Tibial nerve (tissue), 4 donors: ENCODE data around the gene MUSK. TPM values are rescaled to one million over a fixed set of nuclear protein-coding genes. Genes with fewer than 3 reads are reported as not detected.

Source experiments
- DNase-seq, 2 donors: peaks; one replicate each; pipeline ENCODE4 v3.0.0-alpha.2; 2019; ENCODE audit warnings: low spot score in 2 of 2
- H3K27ac ChIP-seq, 4 donors: fragments of 200-600 bp; sonication (generic) in 3 of 4; one replicate each; pipeline ENCODE4 v1.5.1; 2017 to 2019; ENCODE audit warnings: mild to moderate bottlenecking in 1 of 4
- H3K27me3 ChIP-seq, 2 donors: fragments of 200-600 bp; sonication (generic) in 1 of 2; one replicate each; pipeline versions ENCODE4 v1.5.1 to v1.6.0; 2017 to 2019
- H3K36me3 ChIP-seq, 3 donors: fragments of 200-600 bp; sonication (generic); one replicate each; pipeline ENCODE4 v1.5.1; 2018 to 2019
- H3K4me1 ChIP-seq, 4 donors: fragments of 200-600 bp; sonication (generic) in 3 of 4; one replicate each; pipeline ENCODE4 v1.5.1; 2017 to 2019
- H3K4me3 ChIP-seq, 4 donors: fragments of 200-600 bp; sonication (generic) in 3 of 4; one replicate each; pipeline ENCODE4 v1.5.1; 2017 to 2019; ENCODE audit warnings: mild to moderate bottlenecking in 1 of 4, moderate library complexity in 1 of 4
- H3K9me3 ChIP-seq, 4 donors: fragments of 200-600 bp; sonication (generic) in 3 of 4; one replicate each; pipeline ENCODE4 v1.5.1; 2017 to 2019
- CTCF ChIP-seq, 5 experiments: fragments of 200-600 bp in 3 of 5; fragments of 450-650 bp in 2 of 5; sonication (generic) in 3 of 5; IDR thresholded peaks; one replicate each; pipeline ENCODE4 v1.5.1; 2016 to 2019; ENCODE audit warnings: antibody characterized with exemption in 5 of 5, mild to moderate bottlenecking in 3 of 5, moderate library complexity in 2 of 5
- EP300 ChIP-seq, 2 donors: sonication (generic); formaldehyde crosslinking; IDR thresholded peaks; one replicate each; pipeline ENCODE4 v1.6.1; 2017; ENCODE audit warnings: antibody characterized with exemption in 2 of 2, mild to moderate bottlenecking in 1 of 2
- POLR2A ChIP-seq, 2 donors: fragments of 450-650 bp; IDR thresholded peaks; one replicate each; pipeline ENCODE4 v1.6.1; 2017; ENCODE audit warnings: antibody characterized with exemption in 2 of 2, mild to moderate bottlenecking in 2 of 2, moderate library complexity in 2 of 2
- WGBS, 2 donors: methylation state at CpG; one replicate each; pipeline ENCODE4 v1.1.5; 2018; 5-methylcytosine and 5-hydroxymethylcytosine counted together
- total RNA-seq, 4 donors: library from RNA; depleted of rRNA; stranded (reverse); fragments of >200 nt; gene quantifications; one replicate each; pipeline ENCODE4 v1.1.0, GENCODE V29; 2016

The MUSK gene
- total RNA-seq, 4 donors from 2014 or later, result 0.22 to 0.63 (median 0.59) TPM; not detected in 1

GRCh38 chr9:110648696-110649095, 19.9 kb upstream of the MUSK start:
- Histone ChIP-seq H3K9me3 (no peaks in the 10 kb centered on the region), H3K4me1 (peaks cover 0 to 28% (median 13%) of the 10 kb centered on the region in 4 donors), H3K36me3 (no peaks in the 10 kb centered on the region), H3K27ac (no peak overlapping the region), H3K4me3 (no peak overlapping the region), H3K27me3 (no peaks in the 10 kb centered on the region)
- TF ChIP-seq CTCF (IDR thresholded peaks at IDR 0.05) (no peak), EP300 (IDR thresholded peaks at IDR 0.05) (no peak), POLR2A (IDR thresholded peaks at IDR 0.05) (no peak)
- 82 to 92% methylated on average over 4 of the region's 4 CpGs for WGBS, 2 donors
- DNase-seq, result no peak

DNA sequence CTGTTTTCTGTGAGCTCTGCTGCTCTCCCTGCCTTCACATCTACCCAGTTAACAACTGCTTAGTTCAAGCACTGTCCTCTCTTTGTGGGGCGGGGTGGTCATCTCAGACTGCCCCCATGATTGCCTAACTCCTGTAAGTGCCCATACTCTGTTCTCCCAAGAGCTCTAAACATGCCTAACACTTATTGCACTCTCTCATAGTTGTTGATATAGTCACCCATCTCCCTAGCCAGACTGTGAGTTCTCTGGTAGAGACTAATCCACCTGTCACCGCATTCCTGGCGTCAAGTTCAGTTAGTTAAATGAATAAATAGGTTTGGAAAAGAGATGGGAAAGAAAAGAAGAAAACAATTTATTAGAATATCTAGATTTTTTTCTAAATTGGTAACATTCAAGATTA, 18.3 kb upstream of the MUSK start:
- Histone ChIP-seq H3K27me3 (no peaks in the 10 kb centered on the region), H3K27ac (peak overlapping the region; percentile 62 to 83 (median 75)), H3K36me3 (no peaks in the 10 kb centered on the region), H3K4me1 (peaks cover 0 to 32% (median 13%) of the 10 kb centered on the region in 4 donors), H3K4me3 (no peak overlapping the region), H3K9me3 (no peaks in the 10 kb centered on the region)
- no peak for DNase-seq
- WGBS, 2 donors, result 91 to 97% methylated on average over 3 of the region's 3 CpGs
- TF ChIP-seq EP300 (IDR thresholded peaks at IDR 0.05), result peak in 1 of 2 donors; percentile 35
- TF ChIP-seq CTCF (IDR thresholded peaks at IDR 0.05), result no peak

DNA sequence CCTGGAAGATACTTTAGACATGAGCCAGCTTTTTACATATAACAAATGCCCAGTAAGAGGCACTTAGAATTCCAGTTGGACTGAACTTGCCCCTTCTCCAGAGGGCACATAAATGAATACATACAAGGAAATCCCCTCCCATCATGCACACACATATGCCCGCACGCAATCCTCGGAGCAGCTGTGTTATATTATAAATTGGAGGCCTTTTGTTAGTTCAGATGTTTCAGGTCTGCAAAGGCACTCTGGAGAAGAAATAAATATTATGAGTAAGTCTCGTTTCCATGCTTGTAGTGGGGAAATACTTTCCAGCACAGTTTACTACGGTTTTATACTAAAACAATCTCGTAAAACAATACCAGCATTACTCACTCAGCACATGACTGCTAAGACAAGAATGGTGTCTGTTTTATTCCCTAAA, 17.6 kb upstream of the MUSK start:
- H3K27ac ChIP-seq, result peak overlapping the region; percentile 62 to 83 (median 75)
- no peak for DNase-seq
- no peaks in the 10 kb centered on the region for H3K9me3 ChIP-seq
- H3K4me3 ChIP-seq, result no peak overlapping the region
- WGBS, 2 donors, result 20 to 28% methylated on average over 6 of the region's 6 CpGs
- no peaks in the 10 kb centered on the region for H3K36me3 ChIP-seq
- peaks cover 0 to 35% (median 14%) of the 10 kb centered on the region in 4 donors for H3K4me1 ChIP-seq
- H3K27me3 ChIP-seq, result no peaks in the 10 kb centered on the region
- TF ChIP-seq CTCF (IDR thresholded peaks at IDR 0.05), result no peak
- peak in 1 of 2 donors; percentile 74 for TF ChIP-seq EP300 (IDR thresholded peaks at IDR 0.05)

DNA sequence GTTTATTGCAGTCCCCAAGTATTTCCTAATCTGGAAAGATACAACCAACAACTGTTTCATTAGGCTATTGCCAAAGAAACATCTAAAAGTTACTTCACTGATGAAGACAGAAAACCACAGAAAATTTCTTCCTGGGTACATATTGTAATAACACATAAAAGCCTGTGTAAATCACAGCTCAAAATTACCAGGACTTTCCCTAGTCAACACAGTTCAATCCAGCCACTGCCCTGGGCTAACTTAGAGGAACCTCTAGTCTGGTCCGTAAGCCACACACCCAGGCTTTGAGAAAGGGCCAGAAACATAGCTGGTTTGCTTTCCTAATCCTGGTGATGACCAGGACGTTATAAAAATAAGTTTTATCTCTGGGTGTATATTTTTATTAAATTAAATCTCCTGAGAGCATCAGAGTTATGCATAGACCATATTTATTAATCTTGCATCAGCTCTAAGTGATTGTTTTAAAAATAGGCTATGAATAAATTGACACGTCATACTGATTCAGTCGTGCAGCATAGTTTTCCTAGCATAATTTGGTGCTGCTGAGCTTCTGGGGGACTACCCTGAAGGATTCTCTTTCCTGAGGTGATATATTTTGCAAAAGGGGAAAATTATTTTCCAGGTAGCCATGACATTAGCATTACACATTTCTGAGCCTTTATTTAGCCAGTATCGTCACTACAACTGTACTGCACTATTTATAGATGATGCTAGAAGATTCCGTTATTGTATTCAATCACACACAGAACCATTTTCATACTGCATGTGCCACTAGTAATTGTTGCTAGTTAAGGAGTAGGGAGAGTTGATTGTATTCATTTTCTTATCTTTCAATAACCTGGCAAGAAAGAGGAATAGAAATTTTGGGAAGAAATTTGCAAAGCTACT, 12.6 kb upstream of the MUSK start:
- peak overlapping the region; percentile 44 to 85 (median 71) for H3K27ac ChIP-seq
- no peaks in the 10 kb centered on the region for H3K36me3 ChIP-seq
- peak; percentile 28 to 63 for DNase-seq
- TF ChIP-seq CTCF (IDR thresholded peaks at IDR 0.05) (no peak), POLR2A (IDR thresholded peaks at IDR 0.05) (peak in 1 of 2 donors; percentile 14), EP300 (IDR thresholded peaks at IDR 0.05) (peak; percentile 88 to 92)
- 60 to 62% methylated on average over 6 of the region's 6 CpGs for WGBS, 2 donors
- H3K9me3 ChIP-seq, result no peaks in the 10 kb centered on the region
- peaks cover 0 to 29% (median 7%) of the 10 kb centered on the region in 4 donors for H3K4me1 ChIP-seq
- H3K4me3 ChIP-seq, result no peak overlapping the region
- H3K27me3 ChIP-seq, result no peaks in the 10 kb centered on the region

- Histone ChIP-seq H3K27me3 (no peaks in the 10 kb centered on the region), H3K9me3 (no peaks in the 10 kb centered on the region), H3K27ac (peak overlapping the region in 1 of 4 donors; percentile 55), H3K36me3 (no peaks in the 10 kb centered on the region), H3K4me3 (no peak overlapping the region), H3K4me1 (peaks cover 0 to 15% (median 5%) of the 10 kb centered on the region in 4 donors)
- WGBS, 2 donors, result 77 to 85% methylated on average over 2 of the region's 2 CpGs
- DNase-seq, result no peak
- TF ChIP-seq EP300 (IDR thresholded peaks at IDR 0.05) (no peak), POLR2A (IDR thresholded peaks at IDR 0.05) (no peak), CTCF (IDR thresholded peaks at IDR 0.05) (no peak)
Observed at GRCh38 chr9:110659891-110660541, 8.6 kb upstream of the MUSK start.
